ENCODE measurements around the gene ABHD12B.

ABHD12B gene

GRCh38 chr14:50856660-50857059 lies 15.2 kb upstream of the ABHD12B start:
- no peak overlapping the region for H3K4me3 ChIP-seq (ENCODE audit: low read depth, low read length)
- DNase-seq (ENCODE audit: low read depth), result no peak
- TF ChIP-seq, protein P1, sequence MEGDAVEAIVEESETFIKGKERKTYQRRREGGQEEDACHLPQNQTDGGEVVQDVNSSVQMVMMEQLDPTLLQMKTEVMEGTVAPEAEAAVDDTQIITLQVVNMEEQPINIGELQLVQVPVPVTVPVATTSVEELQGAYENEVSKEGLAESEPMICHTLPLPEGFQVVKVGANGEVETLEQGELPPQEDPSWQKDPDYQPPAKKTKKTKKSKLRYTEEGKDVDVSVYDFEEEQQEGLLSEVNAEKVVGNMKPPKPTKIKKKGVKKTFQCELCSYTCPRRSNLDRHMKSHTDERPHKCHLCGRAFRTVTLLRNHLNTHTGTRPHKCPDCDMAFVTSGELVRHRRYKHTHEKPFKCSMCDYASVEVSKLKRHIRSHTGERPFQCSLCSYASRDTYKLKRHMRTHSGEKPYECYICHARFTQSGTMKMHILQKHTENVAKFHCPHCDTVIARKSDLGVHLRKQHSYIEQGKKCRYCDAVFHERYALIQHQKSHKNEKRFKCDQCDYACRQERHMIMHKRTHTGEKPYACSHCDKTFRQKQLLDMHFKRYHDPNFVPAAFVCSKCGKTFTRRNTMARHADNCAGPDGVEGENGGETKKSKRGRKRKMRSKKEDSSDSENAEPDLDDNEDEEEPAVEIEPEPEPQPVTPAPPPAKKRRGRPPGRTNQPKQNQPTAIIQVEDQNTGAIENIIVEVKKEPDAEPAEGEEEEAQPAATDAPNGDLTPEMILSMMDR (IDR thresholded peaks at IDR 0.05; ENCODE audit: low read depth, low read length, missing control alignments), result no peak

DNA sequence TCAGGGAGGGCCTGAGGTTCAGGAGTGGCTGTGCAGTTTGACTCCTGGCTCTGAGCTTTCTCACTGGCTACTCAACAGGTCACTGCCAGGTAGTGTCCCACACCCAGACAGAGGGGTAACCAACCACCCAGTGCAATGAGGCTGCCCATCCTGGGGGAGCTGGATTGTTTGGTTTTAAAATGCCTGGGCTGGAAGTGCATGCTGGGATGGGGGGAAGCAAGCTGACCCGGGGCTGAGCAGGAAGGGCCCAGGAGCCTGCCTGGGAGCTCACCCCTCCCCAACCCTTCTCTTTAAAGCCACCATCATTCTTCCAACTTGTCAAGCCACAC lies 12.6 kb upstream of the ABHD12B start:
- TF ChIP-seq, protein P1 (IDR thresholded peaks at IDR 0.05; ENCODE audit: low read depth, low read length, missing control alignments), result no peak
- peak overlapping the region; percentile 39 for H3K4me3 ChIP-seq (ENCODE audit: low read depth, low read length)
- DNase-seq (ENCODE audit: low read depth), result no peak

GRCh38 chr14:50860478-50861086 lies 11.3 kb upstream of the ABHD12B start:
- TF ChIP-seq, protein P1 (IDR thresholded peaks at IDR 0.05; ENCODE audit: low read depth, low read length, missing control alignments), result peak; percentile 66
- peak; percentile 55 for DNase-seq (ENCODE audit: low read depth)
- H3K4me3 ChIP-seq (ENCODE audit: low read depth, low read length), result peak overlapping the region; percentile 39; the same call in 1 of the 2 replicates

- TF ChIP-seq, protein P1 (IDR thresholded peaks at IDR 0.05; ENCODE audit: low read depth, low read length, missing control alignments), result no peak
- H3K4me3 ChIP-seq (ENCODE audit: low read depth, low read length), result no peak overlapping the region
- no peak for DNase-seq (ENCODE audit: low read depth)
Measured at GRCh38 chr14:50862036-50862570, 9.8 kb upstream of the ABHD12B start.

- no peak overlapping the region for H3K4me3 ChIP-seq (ENCODE audit: low read depth, low read length)
- DNase-seq (ENCODE audit: low read depth), result no peak
- TF ChIP-seq, protein P1 (IDR thresholded peaks at IDR 0.05; ENCODE audit: low read depth, low read length, missing control alignments), result no peak
Measured at GRCh38 chr14:50864237-50864636, 7.6 kb upstream of the ABHD12B start.

DNA sequence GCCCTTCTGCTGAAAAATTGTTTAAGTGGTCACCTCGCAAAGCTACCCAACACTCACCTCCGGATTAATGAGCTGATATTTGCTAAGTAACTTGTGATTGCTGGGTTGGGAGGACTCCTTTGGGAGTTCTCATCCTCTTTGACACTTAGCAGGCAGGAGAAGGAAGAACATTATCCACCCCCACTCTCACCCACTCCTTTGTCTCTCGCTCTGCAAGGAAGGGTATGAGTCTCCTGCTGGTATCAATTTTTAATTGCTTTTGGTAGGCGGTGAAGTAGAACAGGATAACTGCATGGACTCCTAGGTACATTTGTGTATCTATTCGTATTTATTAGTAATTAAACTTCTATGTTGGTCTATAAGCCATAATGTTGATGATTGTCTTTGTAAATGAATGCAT lies 6.9 kb upstream of the ABHD12B start:
- H3K4me3 ChIP-seq (ENCODE audit: low read depth, low read length), result no peak overlapping the region
- TF ChIP-seq, protein P1 (IDR thresholded peaks at IDR 0.05; ENCODE audit: low read depth, low read length, missing control alignments), result no peak
- no peak for DNase-seq (ENCODE audit: low read depth)
